A549 treated with Hydrocortisone at 1 μM for 4 hours (cell line): ENCODE measurements around the gene FNDC1. TPM values are rescaled to one million over a fixed set of nuclear protein-coding genes. Genes with fewer than 3 reads are reported as not detected.

Experiments
- total RNA-seq: library from RNA; stranded (reverse); fragments of 200-300 nt; extraction: Qiagen RNA extraction; gene quantifications from 5 replicates; pipeline ENCODE4 v1.2.3, GENCODE V29; 2022

The FNDC1 gene
- total RNA-seq = 0.06 to 0.08 TPM (median 0.08 TPM) in 5 replicates

DNA sequence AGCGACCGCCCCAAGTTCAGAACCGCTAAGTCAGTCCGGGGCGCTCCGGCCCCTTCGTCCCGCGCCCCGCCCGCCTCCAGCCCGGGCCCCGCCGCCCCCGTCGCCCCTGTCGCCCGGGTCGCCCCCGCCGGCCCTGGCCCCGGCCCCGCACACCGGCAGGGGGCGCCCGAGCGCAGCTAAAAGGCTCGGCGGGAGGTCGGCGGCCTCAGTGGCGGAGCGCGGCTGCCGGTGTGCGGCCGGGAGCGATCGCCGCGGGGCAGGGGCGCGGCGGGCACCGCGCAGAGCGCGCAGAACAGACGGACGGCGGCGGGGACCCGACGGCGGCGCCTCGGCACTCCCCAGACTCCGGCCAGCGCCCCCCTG, at the start of gene FNDC1:
FNDC1 (plus strand) TSS at position 208 of the 363 bp plus-strand sequence. CDS start 197 bp downstream, outside the sequence.

Other genes with a start within 250 kb of the FNDC1 start
- 4.4 to 5.4 TPM (median 5.0 TPM) in 5 replicates for gene RSPH3, start 169.2 kb upstream of the FNDC1 start, total RNA-seq
- not detected in 5 replicates for gene TAGAP, start 124.4 kb upstream of the FNDC1 start, total RNA-seq